ENCODE data around the gene PPM1F.

PPM1F gene

DNA sequence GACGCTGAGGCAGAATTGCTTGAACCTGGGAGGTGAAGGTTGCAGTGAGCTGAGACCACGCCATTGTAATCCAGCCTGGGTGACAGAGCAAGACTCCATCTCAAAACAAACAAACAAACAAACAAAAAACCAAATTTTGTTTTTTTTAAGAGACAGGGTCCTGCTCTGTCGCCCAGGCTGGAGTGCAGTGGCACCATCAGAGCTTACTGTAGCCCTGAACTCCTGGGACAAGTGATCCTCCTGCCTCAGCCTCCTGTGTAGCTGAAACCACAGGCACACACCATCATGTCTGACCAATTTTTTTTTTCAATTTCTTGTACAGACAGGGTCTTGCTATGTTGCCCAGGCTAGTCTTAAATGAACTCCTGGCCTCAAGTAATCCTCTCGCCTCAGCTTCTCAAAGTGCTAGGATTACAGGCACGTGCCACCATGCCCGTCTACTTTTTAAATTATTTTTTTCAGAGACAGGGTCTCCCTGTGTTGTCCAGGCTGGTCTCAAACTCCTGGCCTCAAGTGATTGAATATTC is 13.2 kb upstream of the PPM1F start:
- TF ChIP-seq FOXP2 (optimal IDR thresholded peaks at IDR 0.05; ENCODE audit: control extremely low read depth, extremely low read length, insufficient read depth) (no peak), EZH2 (IDR thresholded peaks at IDR 0.05) (no peak), POLR2AphosphoS5 (IDR thresholded peaks at IDR 0.05; ENCODE audit: borderline replicate concordance, low read depth, low read length) (no peak)
- Histone ChIP-seq H3K9me3 (ENCODE audit: low read depth, low read length) (no peaks in the 10 kb centered on the region), H3K27ac (no peak overlapping the region), H3K4me3 (no peak overlapping the region), H3K36me3 (ENCODE audit: insufficient read depth, low read length) (peaks cover 53% of the 10 kb centered on the region), H3K9ac (ENCODE audit: insufficient read length) (no peak overlapping the region)
- no peak for DNase-seq (ENCODE audit: low read depth, low spot score)

DNA sequence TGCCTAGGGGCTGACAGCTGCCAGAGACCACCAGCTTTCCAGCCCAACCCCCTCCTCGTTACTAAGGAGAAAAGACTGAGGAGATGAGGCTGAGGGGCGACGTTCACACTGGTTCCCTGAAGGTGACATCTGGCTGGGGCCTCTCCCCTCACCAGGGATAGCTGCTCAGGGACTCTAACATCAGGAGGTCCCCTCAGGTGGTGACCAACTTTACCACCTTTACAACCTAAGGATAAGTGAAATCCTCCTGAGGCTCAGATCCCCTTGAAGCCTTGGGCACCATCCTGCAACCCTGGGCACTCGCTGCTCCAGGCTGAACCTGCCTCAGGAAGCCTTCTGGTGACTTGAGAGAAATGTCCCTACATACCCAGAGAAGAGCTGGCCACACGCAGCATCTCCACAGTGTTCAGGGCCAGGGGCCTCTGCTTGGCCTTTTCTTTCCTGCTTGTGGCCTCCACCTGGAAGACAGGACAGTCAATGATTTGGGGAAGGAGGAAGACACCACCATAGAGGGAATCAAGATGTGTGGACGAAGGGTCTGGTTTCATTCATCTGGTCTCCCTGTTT is 12.4 kb upstream of the PPM1F start:
- TF ChIP-seq FOXP2 (optimal IDR thresholded peaks at IDR 0.05; ENCODE audit: control extremely low read depth, extremely low read length, insufficient read depth) (no peak), EZH2 (IDR thresholded peaks at IDR 0.05) (no peak), POLR2AphosphoS5 (IDR thresholded peaks at IDR 0.05; ENCODE audit: borderline replicate concordance, low read depth, low read length) (no peak)
- Histone ChIP-seq H3K27ac (no peak overlapping the region), H3K9me3 (ENCODE audit: low read depth, low read length) (no peaks in the 10 kb centered on the region), H3K36me3 (ENCODE audit: insufficient read depth, low read length) (peaks cover 45% of the 10 kb centered on the region), H3K9ac (ENCODE audit: insufficient read length) (no peak overlapping the region), H3K4me3 (no peak overlapping the region)
- no peak for DNase-seq (ENCODE audit: low read depth, low spot score)

DNA sequence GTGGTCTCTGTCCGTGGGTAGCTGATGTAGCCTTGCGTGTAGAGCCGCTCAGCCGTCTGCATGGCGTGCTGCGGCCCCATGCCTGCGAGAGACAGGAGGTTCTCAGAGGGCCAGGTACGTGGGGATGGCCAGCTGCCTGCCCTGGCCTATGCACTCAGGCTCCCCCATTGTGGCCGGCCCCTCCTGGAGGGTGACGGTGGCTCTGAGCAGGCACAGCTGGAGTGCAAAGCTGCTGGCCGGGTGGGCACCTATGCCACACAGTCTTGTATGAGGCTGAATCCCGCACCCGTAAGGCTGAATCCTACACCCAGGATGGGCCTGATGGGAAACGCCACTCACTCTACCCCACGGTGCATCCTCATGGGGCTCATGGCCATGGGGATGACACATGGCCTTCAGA is 11.6 kb upstream of the PPM1F start:
- no peak overlapping the region for H3K9ac ChIP-seq (ENCODE audit: insufficient read length)
- H3K4me3 ChIP-seq: no peak overlapping the region
- DNase-seq (ENCODE audit: low read depth, low spot score): no peak
- peaks cover 43% of the 10 kb centered on the region for H3K36me3 ChIP-seq (ENCODE audit: insufficient read depth, low read length)
- no peak for TF ChIP-seq POLR2AphosphoS5 (IDR thresholded peaks at IDR 0.05; ENCODE audit: borderline replicate concordance, low read depth, low read length)
- no peak for TF ChIP-seq EZH2 (IDR thresholded peaks at IDR 0.05)
- TF ChIP-seq FOXP2 (optimal IDR thresholded peaks at IDR 0.05; ENCODE audit: control extremely low read depth, extremely low read length, insufficient read depth): no peak
- H3K27ac ChIP-seq: no peak overlapping the region
- H3K9me3 ChIP-seq (ENCODE audit: low read depth, low read length): no peaks in the 10 kb centered on the region

DNA sequence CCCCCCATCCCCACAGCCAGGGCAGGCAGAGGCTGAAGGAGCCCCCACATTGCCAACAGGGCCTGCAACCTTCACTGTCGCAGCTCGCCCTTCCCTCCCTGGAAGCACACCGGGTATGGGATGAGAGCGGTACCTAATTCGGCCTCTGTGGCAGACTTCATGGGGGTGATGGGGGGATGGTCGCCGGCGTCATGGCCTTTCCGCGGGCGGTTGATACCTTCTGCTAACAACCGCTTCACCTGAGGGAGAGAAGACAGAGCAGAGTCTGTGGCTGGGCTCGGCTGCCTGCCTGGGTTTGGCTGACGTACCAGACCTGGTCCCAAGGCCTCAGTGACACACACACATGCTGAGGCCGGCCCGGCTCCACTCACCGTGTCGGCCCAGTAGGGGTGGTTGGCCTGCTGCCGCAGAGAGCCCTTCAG is 11.2 kb upstream of the PPM1F start:
- TF ChIP-seq FOXP2 (optimal IDR thresholded peaks at IDR 0.05; ENCODE audit: control extremely low read depth, extremely low read length, insufficient read depth) (no peak), POLR2AphosphoS5 (IDR thresholded peaks at IDR 0.05; ENCODE audit: borderline replicate concordance, low read depth, low read length) (no peak), EZH2 (IDR thresholded peaks at IDR 0.05) (no peak)
- Histone ChIP-seq H3K4me3 (no peak overlapping the region), H3K27ac (no peak overlapping the region), H3K9me3 (ENCODE audit: low read depth, low read length) (no peaks in the 10 kb centered on the region), H3K9ac (ENCODE audit: insufficient read length) (no peak overlapping the region), H3K36me3 (ENCODE audit: insufficient read depth, low read length) (peaks cover 43% of the 10 kb centered on the region)
- no peak for DNase-seq (ENCODE audit: low read depth, low spot score)

DNA sequence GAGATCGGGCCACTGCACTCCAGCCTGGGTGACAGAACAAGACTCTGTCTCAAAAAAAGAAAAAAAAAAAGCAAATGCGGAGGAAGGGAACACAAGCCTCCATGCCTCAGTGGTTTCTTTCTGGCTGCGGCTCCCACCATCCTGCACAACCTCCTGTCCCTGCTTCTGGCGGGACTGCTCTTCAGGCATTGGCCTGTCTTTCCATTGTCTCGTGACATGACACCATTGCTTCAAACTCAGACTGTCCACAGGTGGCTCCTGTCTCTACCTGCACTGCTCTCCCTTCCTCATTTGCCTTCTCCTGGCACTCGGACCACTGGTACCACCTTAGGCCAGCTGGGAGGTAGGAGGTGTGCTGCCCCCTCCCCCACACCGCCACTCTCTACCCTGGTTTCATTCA is 10.6 kb upstream of the PPM1F start:
- DNase-seq (ENCODE audit: low read depth, low spot score): no peak
- H3K4me3 ChIP-seq: no peak overlapping the region
- no peak overlapping the region for H3K9ac ChIP-seq (ENCODE audit: insufficient read length)
- no peaks in the 10 kb centered on the region for H3K9me3 ChIP-seq (ENCODE audit: low read depth, low read length)
- no peak overlapping the region for H3K27ac ChIP-seq
- H3K36me3 ChIP-seq (ENCODE audit: insufficient read depth, low read length): peaks cover 39% of the 10 kb centered on the region
- TF ChIP-seq EZH2 (IDR thresholded peaks at IDR 0.05) (no peak), POLR2AphosphoS5 (IDR thresholded peaks at IDR 0.05; ENCODE audit: borderline replicate concordance, low read depth, low read length) (no peak), FOXP2 (optimal IDR thresholded peaks at IDR 0.05; ENCODE audit: control extremely low read depth, extremely low read length, insufficient read depth) (no peak)

DNA sequence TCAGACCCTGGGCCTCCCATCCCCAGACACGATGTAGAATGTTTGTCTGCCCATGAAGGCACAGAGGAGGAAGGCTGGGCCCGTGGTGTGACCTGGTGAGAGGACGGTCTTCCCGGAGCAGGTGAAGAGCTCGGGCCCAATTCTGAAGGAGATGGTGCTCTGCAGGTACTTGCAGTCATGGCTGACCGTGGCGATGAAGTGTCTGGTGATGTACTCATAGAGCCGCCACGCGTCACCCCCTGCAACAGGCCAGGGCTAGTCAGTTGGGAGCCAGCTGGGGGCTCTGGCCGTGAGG is 10.0 kb upstream of the PPM1F start:
- DNase-seq (ENCODE audit: low read depth, low spot score): no peak
- H3K4me3 ChIP-seq: no peak overlapping the region
- TF ChIP-seq FOXP2 (optimal IDR thresholded peaks at IDR 0.05; ENCODE audit: control extremely low read depth, extremely low read length, insufficient read depth) (no peak), POLR2AphosphoS5 (IDR thresholded peaks at IDR 0.05; ENCODE audit: borderline replicate concordance, low read depth, low read length) (no peak), EZH2 (IDR thresholded peaks at IDR 0.05) (no peak)
- peaks cover 38% of the 10 kb centered on the region for H3K36me3 ChIP-seq (ENCODE audit: insufficient read depth, low read length)
- no peak overlapping the region for H3K27ac ChIP-seq
- H3K9ac ChIP-seq (ENCODE audit: insufficient read length): no peak overlapping the region
- no peaks in the 10 kb centered on the region for H3K9me3 ChIP-seq (ENCODE audit: low read depth, low read length)

DNA sequence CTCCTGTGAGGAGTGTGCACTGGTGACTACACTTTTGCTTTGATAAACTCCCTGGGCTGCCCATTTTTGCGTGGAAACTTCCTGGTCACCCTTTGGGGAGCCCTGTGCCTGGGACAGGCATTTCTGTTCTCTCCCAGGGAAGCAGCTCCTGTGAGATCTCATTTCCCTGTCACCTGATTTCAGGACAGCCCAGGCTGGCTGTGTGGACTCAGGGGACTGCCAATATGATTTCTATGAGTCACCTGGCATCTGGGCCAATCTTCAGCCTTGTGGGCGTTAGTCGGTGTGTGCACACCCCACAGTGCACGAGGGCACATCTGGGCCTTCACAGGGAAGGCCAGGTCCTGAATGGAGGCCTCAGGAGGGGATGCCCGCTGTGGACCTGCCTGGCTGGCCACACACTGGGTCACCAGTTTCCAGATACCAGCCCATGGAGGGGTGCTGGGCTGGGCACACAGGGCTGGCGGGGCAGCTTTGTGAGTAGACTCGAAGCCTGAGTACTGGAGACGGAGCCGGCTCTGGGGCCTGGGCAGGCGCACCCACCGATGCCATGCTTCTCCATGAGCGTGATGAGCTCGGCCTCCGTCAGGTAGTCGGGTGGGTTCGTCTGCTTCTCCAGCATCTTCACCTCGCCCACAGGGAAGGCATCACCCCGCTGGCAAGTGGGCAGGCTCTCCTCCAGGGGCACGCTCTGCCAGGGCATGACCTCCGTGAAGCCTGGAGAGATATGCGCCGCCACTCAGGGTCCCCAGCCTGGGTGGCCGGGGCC is 9.4 kb upstream of the PPM1F start:
- no peak overlapping the region for H3K9ac ChIP-seq (ENCODE audit: insufficient read length)
- H3K27ac ChIP-seq: no peak overlapping the region
- H3K36me3 ChIP-seq (ENCODE audit: insufficient read depth, low read length): peaks cover 33% of the 10 kb centered on the region
- no peak overlapping the region for H3K4me3 ChIP-seq
- H3K9me3 ChIP-seq (ENCODE audit: low read depth, low read length): no peaks in the 10 kb centered on the region
- TF ChIP-seq POLR2AphosphoS5 (IDR thresholded peaks at IDR 0.05; ENCODE audit: borderline replicate concordance, low read depth, low read length): no peak
- TF ChIP-seq FOXP2 (optimal IDR thresholded peaks at IDR 0.05; ENCODE audit: control extremely low read depth, extremely low read length, insufficient read depth): no peak
- no peak for TF ChIP-seq EZH2 (IDR thresholded peaks at IDR 0.05)
- DNase-seq (ENCODE audit: low read depth, low spot score): no peak

DNA sequence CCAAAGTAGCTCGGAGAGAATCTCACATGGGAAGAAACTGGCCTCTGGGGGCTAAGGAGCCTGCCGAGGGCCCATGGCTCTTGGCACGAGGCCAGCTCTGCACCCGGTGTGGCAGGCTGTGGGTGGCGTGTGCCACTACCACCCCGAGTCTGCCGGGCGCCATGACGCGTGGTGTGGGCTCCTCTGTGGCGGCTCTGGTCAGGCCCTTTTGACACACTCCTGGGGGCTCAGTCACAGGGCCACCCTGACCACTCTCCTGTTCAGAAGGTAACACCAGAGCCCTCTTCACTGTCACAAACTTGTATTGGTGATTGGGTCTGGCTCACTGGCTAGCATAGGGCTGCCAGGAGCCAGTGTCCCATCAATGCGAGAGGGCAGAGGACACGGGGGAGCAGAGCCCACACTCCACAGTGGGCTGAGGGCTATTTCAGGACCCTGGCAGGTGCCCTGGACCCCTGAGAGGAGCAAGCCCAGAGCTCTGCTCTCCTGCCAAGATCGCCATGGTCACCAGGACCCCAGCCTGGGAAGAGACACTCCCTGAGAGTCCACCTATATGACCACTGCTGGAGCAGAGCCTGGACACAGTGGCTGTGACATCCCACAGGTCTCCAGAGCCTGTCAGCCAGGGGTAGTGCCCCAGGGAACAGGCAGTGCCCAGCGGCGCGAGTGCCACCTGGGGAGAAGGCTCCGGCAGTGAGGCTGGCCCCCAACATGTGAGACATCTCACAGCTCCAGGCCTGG is 8.6 kb upstream of the PPM1F start:
- DNase-seq (ENCODE audit: low read depth, low spot score): no peak
- H3K27ac ChIP-seq: no peak overlapping the region
- H3K36me3 ChIP-seq (ENCODE audit: insufficient read depth, low read length): peaks cover 26% of the 10 kb centered on the region
- H3K9me3 ChIP-seq (ENCODE audit: low read depth, low read length): no peaks in the 10 kb centered on the region
- TF ChIP-seq FOXP2 (optimal IDR thresholded peaks at IDR 0.05; ENCODE audit: control extremely low read depth, extremely low read length, insufficient read depth) (no peak), EZH2 (IDR thresholded peaks at IDR 0.05) (no peak), POLR2AphosphoS5 (IDR thresholded peaks at IDR 0.05; ENCODE audit: borderline replicate concordance, low read depth, low read length) (no peak)
- H3K9ac ChIP-seq (ENCODE audit: insufficient read length): no peak overlapping the region
- H3K4me3 ChIP-seq: no peak overlapping the region

Measured in SK-N-MC (cell line).